Activated naive CD4-positive, alpha-beta T cell (primary cell): ENCODE measurements around the gene LRRK2.
"Not testable (repeated sequence)": the region's sequence is repeated elsewhere in the genome, so short reads cannot be mapped to it uniquely, and the experiment has no call there.

Experiments
- DNase-seq, 4 experiments: peaks; one replicate each; lab custom pipeline; 2025; lab: John Stamatoyannopoulos, UW

LRRK2 gene

DNA sequence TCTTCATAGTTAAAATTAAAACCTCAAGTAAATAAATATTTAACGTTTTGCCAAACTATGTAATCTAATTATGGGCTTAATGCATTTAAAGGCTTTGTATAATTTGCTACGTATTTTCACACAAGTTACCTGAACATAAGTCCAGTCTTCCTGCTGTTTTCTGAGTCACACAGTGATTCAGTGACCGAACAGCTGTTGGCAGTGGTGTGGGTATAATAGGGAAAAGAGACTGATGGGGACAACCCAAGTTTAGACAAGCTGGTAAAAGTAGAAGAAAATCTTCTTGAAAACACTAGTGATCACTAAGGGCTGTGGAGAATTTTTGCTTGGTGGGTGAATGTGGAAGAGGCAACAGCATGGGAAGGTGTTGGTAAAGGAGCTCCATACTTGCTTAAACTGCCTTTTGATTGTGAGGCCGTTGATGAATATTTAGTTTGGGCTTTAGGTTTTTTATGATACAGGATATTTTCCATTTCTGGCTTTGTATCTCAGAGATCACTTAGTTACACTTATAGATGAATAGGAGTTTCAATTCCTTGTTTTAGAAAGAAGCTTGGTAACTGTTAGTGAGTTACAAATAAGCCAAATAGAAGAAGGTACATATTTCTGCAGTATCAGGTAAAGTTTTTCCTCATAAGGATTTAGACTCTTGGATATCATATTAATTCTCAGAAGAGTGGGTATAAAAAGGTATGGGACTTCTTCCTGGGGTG lies 23.9 kb downstream of the LRRK2 start:
- no peak for DNase-seq

DNA sequence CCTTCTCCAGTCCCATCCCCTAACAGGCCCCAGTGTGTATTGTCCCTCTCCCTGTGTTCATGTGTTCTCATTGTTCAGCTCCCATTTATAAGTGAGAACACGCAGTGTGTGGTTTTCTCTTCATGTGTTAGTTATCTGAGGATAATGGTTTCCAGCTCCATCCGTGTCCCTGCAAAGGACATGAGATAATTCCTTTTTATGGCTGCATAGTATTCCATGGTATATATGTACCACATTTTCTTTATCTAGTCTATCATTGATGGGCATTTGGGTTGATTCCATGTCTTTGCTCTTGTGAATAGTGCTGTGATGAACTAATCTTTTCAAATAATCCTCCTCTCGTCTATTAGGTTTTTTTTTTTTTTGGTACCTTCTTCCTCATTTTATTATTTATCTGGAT lies 25.9 kb downstream of the LRRK2 start:
- DNase-seq = not testable (repeated sequence)

- DNase-seq = no peak
These were observed 29.1 kb downstream of the LRRK2 start for GRCh38 chr12:40253936-40254335.

DNA sequence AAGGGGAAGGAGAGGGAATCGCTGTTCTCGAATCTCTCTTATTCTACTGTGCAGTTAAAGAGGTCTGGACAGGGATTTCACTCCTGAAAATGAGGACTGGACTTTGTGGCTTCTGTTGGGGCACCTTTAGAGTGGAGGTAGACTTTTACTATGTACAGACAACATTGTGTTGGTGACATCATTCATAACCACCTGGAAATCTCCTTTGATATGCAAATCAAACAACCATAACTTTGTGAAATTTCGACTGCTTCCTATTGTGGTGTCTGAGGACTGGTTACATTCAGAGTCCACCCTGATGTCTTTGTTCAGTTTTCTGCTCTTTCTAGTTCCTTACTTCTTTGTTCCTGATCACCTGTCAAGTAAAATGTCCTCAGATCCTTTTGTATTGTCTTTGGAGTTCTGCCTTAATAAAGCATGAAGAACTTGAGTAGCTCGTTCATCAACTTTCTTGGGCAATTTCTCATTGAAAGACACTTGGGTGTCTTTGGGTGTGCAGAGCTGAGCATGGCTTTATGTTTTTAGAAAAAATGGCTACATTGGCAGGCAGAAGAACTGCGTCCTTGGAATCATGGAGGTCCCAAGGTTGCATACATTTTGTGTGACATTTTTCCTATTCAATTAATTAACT lies 29.8 kb downstream of the LRRK2 start:
- DNase-seq = no peak

GRCh38 chr12:40258371-40258770 lies 33.6 kb downstream of the LRRK2 start:
- DNase-seq = no peak

DNA sequence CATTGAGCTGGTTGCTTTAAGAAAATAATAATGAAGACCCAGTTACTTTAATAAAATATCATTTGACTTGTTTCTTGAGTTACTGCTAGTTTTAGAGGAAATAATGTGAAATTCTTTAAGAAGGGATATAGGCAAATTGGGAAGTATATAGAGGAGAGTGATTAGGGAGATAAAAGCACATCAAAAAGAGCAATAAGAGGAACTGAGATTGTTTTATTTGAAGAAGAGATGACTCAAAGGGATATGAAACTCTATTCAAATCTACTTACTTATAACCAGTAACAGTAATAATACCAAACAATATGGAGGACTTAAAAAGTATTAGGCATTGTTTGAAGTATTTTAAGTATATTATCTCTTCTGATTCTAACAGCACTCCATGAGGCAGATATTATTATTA lies 37.1 kb downstream of the LRRK2 start:
- DNase-seq = no peak

DNA sequence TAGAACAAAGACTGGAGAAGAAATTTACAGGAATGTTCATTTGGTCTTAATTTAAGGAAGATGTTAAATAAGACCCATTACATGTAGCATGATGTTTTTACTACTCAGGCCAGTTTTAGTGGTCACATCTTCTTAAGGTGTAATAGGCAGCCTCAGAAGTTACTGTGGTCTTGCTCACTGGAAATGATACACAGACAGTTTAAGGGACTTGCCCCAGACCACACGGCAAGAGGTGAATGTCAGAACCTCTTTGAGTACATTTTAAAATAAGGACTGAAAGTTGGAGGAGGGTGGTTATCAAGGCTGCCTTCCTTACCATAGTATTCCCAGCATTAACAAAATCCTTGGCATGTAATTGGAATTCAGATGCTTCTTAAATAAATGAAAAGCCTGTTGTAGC lies 37.9 kb downstream of the LRRK2 start:
- DNase-seq = no peak

DNA sequence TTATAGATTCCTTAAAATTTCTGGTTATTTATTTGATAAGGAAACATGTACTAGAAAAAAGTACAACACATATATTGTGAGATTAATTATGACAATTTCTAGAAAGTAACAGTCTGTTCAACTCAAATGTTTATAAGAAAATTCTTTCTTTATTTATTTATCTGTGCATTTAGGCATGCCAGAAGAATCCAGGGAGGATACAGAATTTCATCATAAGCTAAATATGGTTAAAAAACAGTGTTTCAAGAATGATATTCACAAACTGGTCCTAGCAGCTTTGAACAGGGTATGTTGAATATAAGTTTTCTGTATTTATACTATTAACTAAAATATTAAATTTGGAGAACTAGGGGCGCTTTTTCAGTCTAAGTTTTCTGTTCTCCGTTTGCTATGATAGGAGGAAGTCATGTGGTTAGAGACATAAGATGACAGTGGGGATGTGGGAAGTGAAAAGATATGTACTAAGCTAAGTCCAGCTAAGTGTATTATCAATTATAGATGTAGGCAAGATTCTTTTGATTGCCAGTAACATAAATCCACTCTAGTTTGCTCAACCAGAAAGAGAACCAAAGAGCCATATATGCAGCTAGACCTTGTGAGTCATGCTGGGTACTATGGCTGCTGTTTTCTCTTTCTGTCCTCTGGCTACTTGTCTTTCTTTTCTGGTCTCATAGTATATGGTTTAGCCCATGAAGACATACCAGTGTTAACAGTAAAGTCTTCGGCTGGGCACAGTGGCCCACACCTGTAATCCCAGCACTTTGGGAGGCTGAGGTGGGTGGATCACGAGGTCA lies 39.0 kb downstream of the LRRK2 start:
- no peak for DNase-seq

DNA sequence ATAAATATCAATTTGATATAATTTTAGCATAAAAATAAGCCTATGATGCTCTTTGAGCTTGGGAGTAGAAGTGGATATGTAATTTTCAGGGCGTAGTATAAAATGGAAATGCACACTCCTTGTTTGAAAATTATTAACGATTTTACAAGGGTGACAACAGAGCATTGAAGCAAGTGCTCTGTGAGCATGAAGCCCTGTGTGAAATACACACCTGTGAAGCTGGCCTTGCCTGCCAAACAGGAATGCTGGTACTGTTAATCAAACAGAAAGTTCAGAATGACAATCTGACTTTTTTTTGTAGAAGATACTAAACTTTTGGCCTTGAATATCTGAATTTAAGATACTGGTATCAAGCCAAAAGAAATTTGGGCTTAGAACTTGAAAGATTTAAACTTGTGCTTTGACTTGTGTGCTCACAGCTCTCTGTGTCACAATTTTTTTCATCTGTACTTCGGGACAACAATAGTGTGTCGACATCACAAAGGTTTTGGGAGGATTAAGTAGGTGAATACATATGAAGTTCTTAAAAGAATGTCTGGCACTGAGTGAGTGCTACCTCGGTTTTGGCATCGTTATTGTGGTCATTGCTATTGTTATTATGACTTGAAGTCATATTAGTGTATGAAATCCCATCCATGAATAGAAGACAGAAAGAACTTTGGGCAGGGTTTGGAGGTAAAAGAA lies 47.3 kb downstream of the LRRK2 start:
- DNase-seq = no peak

DNA sequence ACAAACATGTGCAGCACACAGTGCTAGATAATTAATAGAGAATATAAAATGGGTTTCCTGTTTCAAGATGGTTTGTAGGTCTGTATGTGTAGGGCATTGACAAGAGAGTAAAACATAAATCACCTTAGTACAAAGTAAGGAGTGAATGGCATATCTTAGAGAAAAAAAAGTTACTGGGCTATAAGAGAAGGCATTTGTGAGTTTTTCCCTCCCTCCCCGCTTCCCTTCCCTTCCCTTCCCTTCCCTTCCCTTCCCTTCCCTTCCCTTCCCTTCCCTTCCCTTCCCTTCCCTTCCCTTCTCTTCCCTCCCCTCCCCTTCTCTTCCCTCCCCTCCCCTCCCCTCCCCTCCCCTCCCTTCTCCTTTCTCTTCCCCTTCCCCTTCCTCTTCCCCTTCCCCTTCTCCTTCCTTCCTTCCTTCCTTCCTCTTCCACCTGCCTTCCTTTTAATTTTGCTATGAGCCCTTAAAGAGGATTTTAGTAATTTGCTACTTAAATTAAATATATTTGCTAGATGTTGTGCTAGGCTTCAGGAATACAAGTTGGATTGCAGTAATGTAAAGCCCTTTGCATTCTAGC lies 57.1 kb downstream of the LRRK2 start:
- no peak for DNase-seq

DNA sequence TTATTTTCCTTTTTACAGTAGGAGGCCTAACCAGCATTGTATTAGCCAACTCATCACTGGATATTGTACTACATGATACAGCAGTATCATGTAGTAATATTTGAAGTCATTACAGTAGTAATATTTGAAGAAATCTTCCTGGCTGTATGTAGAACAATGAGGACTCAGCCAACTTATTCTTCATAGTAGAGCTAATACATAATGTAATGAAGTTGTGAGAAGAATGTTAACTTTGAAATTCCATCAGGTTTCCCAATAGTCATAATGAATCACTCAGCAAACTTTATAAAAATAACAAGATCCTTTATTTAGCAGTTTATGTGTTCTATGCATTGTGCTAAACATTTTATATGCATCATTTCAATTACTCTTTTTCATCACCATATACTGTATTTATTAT lies 61.8 kb downstream of the LRRK2 start:
- no peak for DNase-seq

DNA sequence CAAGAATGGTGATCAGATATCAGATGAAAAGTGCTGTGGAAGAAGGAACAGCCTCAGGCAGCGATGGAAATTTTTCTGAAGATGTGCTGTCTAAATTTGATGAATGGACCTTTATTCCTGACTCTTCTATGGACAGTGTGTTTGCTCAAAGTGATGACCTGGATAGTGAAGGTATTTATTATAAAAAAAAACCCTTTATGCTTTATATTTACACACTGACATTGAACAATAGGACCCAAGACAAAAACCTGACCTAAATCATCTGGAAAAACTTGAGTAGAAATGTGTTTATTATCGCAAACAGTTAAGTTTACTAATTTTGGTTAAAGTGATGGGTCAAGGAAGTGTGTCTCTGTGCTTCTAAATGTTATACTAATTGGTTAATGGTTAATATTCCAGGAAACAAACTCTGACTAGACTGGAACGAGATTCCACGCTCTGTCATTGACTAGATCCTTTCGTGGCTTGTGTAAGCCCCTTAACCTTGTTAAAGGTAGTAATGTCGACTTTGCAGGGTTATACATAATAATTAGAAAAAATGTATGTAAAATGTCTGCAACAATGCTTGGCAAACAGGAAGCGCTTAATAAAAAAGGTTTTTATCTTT lies 62.7 kb downstream of the LRRK2 start:
- no peak for DNase-seq

DNA sequence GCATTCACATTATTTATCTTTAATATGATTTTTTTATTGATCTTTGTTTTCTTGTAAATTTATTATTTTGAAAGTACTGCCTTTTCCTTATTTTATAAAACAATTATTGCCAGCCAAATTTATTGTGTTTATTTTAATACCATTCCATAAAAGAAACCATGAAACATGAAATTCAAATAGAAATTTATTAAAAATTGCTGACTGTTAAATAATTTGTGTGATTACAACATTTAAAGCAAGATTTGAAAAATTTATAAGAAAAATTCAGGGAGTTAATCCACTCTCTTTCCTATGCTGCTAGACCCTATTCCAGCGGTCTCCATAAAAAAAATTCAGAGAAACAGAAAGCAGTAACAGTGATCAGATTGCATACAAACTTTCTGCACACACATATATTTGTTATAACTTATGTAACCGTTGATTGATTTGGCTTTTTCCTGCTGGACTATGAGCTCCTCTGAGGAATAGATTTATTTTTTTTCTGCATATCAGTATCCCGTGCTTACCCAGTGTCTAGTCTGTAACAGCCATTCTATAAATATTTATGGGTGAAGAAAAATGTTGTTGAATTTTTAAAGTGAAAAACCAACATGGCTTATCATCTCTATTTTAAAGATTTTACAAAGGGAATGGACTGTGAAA lies 68.1 kb downstream of the LRRK2 start:
- no peak for DNase-seq

GRCh38 chr12:40298341-40298740 lies 73.5 kb downstream of the LRRK2 start:
- no peak for DNase-seq

GRCh38 chr12:40300490-40300889 lies 75.7 kb downstream of the LRRK2 start:
- no peak for DNase-seq

DNA sequence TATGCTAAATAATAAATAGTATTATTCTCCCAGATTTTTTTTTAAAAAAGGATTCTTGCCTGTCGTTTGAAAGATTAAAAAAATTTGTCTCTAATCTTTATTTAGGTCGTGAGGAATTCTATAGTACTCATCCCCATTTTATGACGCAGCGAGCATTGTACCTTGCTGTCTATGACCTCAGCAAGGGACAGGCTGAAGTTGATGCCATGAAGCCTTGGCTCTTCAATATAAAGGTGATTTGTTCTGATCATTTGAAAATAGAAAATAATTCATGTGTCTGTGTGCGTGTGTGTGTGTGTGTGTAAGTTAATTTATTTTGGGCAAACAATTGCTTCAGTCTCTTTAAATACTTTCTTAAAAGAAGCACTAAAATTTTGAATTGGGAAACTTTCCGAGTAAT lies 84.2 kb downstream of the LRRK2 start:
- DNase-seq = no peak

DNA sequence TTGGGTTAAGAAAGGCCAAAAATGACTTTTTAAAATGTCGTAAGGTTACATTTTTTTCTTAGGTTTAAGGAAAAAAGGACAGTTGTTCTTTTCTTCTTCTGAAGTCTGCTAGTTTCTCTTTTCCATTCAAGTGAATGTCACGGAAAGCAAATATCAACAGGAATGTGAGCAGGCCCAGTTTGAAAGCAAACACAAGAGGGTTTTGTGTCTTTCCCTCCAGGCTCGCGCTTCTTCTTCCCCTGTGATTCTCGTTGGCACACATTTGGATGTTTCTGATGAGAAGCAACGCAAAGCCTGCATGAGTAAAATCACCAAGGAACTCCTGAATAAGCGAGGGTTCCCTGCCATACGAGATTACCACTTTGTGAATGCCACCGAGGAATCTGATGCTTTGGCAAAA lies 85.4 kb downstream of the LRRK2 start:
- DNase-seq = no peak

- no peak for DNase-seq
These were observed 87.4 kb downstream of the LRRK2 start for GRCh38 chr12:40312196-40312595.

- no peak for DNase-seq
These were observed 88.3 kb downstream of the LRRK2 start for GRCh38 chr12:40312982-40313576.

- DNase-seq = no peak
These were observed 89.1 kb downstream of the LRRK2 start for GRCh38 chr12:40313928-40314327.

DNA sequence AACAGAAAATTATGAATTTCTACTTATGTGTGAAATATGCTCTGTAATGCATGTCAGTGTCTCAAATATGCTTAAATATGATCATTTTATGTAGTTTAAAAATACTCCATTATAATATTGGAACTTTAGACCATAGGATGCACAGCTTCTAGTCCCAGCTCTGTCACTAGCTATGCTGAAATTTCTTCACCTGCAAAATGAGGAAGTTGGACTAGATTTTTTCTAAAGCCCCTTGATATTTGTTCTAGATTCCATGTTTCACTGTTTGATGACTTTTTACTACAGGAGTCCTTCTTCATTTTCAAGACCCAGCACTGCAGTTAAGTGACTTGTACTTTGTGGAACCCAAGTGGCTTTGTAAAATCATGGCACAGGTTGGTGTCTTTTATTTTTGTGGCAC lies 90.1 kb downstream of the LRRK2 start:
- DNase-seq = no peak
